Thyroid gland (tissue), 4 donors: Measurements from ENCODE around the gene YPEL1.
"Not testable (repeated sequence)": the region's sequence is repeated elsewhere in the genome, so short reads cannot be mapped to it uniquely, and the experiment has no call there.

Experiments
- POLR2A ChIP-seq, 2 donors: fragments of 450-650 bp; IDR thresholded peaks; one replicate each; pipeline ENCODE4 v1.6.1; 2017; ENCODE audit warnings: antibody characterized with exemption in 2 of 2, mild to moderate bottlenecking in 2 of 2, moderate library complexity in 1 of 2
- TF ChIP-seq, protein P1 (sequence below), 6 experiments: fragments of 200-600 bp in 3 of 6; fragments of 450-650 bp in 3 of 6; sonication (generic) in 3 of 6; IDR thresholded peaks; one replicate each; pipeline ENCODE4 v1.5.1; 2016 to 2019; ENCODE audit warnings: antibody characterized with exemption in 6 of 6, mild to moderate bottlenecking in 2 of 6, inconsistent platforms in 1 of 6, moderate library complexity in 1 of 6

- not testable (repeated sequence) for TF ChIP-seq POLR2A (IDR thresholded peaks at IDR 0.05)
- TF ChIP-seq, protein P1, sequence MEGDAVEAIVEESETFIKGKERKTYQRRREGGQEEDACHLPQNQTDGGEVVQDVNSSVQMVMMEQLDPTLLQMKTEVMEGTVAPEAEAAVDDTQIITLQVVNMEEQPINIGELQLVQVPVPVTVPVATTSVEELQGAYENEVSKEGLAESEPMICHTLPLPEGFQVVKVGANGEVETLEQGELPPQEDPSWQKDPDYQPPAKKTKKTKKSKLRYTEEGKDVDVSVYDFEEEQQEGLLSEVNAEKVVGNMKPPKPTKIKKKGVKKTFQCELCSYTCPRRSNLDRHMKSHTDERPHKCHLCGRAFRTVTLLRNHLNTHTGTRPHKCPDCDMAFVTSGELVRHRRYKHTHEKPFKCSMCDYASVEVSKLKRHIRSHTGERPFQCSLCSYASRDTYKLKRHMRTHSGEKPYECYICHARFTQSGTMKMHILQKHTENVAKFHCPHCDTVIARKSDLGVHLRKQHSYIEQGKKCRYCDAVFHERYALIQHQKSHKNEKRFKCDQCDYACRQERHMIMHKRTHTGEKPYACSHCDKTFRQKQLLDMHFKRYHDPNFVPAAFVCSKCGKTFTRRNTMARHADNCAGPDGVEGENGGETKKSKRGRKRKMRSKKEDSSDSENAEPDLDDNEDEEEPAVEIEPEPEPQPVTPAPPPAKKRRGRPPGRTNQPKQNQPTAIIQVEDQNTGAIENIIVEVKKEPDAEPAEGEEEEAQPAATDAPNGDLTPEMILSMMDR (IDR thresholded peaks at IDR 0.05), result not testable (repeated sequence)
Measured at GRCh38 chr22:21724496-21724895, 11.1 kb downstream of the YPEL1 start.
